GM21447 (cell line): ENCODE measurements around the gene IMPG1.
"Not testable (repeated sequence)": the region's sequence is repeated elsewhere in the genome, so short reads cannot be mapped to it uniquely, and the experiment has no call there.

Experiments
- ATAC-seq: cut with Tn5 transposase; IDR thresholded peaks from one replicate; pipeline ENCODE4 v1.9.1; 2021; ENCODE audit not compliant: unreplicated experiment

IMPG1 gene

DNA sequence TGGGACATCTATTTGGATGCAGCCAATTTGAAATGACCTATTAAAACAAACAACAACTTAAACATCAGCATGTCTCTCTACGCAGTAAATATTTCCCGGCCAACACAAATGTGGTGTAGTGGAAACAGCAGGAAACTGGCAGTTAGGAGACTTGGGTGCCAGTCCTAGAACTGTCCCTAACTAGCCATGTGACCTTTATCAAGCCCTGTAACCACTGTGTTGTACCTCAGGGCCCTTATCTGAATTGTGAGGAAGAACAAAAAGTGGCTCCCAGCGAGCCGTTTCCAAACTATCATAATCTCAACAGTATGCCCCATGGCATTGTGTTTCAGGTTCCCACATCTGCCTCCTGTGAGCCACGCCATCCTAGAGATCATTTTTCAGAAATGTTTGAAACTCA, 124.5 kb downstream of the IMPG1 start:
- ATAC-seq: no peak

DNA sequence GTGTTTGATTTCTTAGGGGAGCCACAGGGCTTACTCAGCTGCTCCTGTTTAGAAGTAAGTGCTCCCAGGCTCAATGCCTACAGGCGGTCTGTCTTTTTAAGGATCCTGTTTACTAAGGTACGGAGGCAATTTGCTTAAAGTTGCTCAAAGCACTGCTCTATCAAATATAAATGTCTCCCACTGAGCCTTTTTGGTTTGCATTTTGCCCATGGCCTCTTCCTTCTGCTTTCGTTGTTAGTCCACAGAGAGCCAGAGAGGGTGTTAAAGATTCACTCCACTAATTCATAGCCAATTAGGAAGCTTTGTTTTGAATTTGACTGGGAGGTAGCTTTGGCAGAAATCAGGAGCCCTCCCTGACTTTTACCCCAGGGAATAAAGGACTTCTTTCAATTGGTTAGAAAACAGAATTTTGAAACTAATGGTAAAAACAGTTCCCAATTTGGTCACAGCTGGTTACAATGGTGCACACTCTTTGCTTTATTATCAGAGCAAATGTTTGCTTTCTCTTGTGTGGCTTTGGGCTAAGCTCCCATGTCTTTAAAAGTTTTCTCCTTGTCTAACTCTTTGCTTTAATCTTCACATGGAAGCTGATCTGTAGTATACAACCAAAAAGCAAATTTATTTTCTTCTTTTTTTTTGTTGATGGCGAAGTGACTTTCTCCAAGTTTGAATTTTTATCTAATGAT, 126.2 kb downstream of the IMPG1 start:
- peak; percentile 69 for ATAC-seq

DNA sequence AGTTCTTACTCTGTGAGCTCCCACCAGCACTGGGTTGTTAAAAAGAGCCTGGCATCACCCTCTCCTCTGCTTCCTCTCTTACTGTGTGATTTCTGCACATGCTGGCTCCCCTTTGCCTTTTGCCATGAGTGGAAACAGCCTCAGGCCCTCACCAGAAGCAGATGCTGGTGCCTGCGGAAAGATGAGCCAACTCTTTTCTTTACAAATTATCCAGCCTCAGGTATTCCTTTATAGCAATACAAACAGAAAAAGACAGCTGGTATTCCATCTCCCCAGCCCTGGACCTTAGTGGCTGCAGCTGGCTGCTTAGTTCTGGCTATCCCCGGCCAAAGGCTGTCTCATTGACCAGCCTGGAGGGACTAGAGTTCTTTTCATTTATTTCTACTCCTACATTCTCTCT, 129.1 kb downstream of the IMPG1 start:
- ATAC-seq: no peak

DNA sequence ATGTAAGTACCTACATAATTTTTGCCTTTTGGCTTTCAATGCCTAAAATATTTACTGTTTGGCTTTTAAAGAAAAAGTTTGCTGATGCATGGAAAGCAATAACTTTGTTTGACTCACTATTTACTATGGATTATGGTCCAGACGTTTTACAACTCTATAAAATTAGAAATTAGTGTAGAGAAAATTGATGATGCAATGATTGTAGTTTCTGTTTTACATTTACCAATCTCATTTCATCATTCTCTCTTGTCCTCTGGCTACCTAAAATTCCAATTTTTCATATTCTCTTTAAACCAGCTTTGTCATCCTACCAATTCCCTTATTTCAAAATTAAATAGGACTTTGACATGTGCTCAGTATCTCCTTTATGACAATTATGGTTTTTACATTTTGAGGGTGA, 131.0 kb downstream of the IMPG1 start:
- no peak for ATAC-seq

DNA sequence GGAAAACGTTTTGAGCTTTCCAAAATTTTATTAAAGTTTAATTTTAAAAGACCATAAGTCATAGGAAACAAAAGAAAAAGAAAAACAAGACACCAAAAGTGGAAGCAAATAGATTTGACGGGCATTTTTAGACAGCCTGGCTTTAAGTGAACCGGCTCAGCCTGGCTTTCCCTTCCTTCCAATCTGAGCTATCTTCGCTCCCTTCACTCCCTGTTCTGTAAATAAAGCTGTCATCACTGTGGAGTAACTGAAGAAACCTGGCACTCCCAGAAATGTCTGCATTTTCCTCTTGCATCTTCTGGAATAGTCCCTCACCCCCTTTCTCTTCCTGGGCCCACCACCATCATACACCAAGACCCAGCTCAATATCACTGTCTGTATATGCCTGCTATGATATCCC, 131.9 kb downstream of the IMPG1 start:
- no peak for ATAC-seq

DNA sequence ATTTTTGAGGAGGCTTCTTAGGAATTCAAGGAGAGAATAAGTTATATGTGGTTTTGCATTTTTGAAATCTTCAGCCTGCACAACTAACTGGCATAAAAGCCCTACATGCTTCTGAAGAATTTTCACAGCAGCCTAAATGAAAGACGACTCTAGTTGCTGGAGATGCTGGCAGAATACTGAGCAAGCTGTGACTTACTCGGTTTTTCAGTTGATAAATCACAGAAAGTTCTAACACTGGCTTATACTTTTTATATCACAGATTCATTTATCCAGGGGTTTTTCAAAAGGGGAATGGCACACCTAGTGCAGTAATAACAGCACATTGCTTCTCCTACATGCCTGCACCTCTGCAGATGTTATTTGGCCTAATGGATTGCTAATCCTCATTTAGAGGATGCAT, 134.6 kb downstream of the IMPG1 start:
- no peak for ATAC-seq

GRCh38 chr6:75936682-75937081, 135.8 kb downstream of the IMPG1 start:
- no peak for ATAC-seq

GRCh38 chr6:75935473-75935793, 137.0 kb downstream of the IMPG1 start:
- no peak for ATAC-seq

DNA sequence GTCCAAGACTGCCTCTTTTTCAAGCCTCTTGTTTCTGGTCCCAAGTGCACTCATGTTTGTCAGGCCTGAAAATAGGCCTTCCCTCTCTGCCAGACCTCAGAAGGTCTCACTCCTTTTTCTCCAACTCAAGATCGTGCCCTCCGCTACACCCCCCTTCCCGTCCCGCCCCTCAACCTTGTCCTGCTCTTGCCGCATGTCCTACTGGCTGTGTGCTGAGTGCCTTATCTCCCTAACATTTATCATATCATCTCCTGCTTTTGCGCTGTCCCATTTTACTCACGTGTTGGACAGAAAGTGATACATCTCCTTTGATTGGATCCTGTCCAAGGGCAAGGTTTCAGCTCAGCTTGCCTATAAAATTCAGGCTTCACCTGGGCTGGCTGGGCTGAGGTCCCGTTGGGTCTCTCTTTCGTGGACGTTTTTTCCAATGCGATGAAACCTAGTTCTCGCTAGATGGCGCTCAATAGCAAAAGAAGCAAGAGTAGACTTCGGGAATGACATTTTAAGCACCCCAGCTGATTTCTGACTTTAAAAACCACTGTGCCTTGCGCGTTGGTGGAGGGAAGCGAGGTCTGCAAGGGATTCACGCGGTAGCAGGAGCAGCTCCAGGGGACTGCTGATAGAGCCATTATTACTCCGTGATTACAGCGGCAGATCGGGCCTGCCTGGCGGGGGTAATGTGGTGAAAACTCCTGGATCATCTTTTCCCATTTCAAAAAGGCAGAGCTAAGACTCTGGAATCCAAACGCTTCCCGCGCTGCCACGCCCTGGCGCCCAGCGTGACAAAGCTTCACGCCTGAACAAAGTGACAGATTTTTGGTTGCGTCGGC, 137.6 kb downstream of the IMPG1 start:
- ATAC-seq: peak; percentile 87

GRCh38 chr6:75933387-75933975, 139.0 kb downstream of the IMPG1 start:
- no peak for ATAC-seq

DNA sequence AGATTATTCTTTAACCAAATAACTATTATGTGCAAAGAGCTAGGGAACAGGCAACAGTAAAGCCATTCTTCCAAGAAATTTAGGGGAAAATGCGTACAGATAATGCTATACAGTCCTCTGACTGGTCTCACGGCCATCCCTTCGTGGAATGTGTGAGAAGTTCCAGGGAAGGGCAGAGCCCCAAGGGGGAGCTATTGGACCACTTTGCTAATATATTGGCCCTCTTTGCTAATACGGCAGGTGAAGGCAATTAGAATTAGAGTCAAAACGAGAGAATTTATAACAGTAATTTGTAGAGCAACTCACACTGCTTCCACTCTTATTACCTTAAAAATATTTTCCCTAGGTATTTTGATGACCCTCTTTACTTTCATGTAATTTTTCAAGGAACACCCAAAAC, 140.4 kb downstream of the IMPG1 start:
- no peak for ATAC-seq

DNA sequence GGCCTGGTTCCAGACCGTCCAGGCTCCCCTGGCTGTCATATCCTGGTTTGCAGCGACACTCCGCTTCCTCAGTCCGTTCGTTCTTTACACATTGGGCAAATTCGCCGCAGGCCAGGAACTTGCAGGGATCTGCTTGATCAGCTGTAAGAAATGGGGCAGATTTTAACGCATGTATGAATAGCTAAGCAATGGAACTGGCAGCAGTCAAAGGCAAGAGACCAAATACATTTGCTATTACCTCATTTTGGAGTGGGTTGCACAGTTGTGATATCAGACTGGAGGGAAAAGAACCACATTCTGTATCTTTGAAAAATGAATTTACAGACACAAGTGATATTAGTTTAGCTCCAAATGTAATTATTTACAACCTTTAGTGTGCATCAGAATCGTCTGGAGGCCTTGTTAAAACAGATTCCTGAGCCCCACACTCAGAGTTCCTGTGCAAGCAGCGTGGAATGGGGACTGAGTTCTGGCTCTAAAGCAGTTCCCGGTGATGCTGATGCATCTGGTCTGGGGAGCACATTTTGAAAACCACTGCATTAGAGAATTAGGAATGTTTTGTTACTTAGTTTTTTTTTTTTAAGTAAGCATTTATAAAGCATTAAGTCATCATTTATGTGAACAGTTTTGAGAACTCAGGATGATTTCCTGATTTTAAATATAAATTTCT, 141.3 kb downstream of the IMPG1 start:
- no peak for ATAC-seq

- ATAC-seq: no peak
Observed at GRCh38 chr6:75926293-75927168, 145.9 kb downstream of the IMPG1 start.

GRCh38 chr6:75922226-75922625, 150.2 kb downstream of the IMPG1 start:
- ATAC-seq: no peak

GRCh38 chr6:75913040-75913439, 159.4 kb downstream of the IMPG1 start:
- no peak for ATAC-seq

GRCh38 chr6:75907444-75907843, 165.0 kb downstream of the IMPG1 start:
- no peak for ATAC-seq

GRCh38 chr6:75906871-75907270, 165.6 kb downstream of the IMPG1 start:
- ATAC-seq: no peak

- not testable (repeated sequence) for ATAC-seq
Observed at GRCh38 chr6:75905129-75905528, 167.3 kb downstream of the IMPG1 start.

GRCh38 chr6:75900216-75900615, 172.2 kb downstream of the IMPG1 start:
- not testable (repeated sequence) for ATAC-seq

- no peak for ATAC-seq
Observed at GRCh38 chr6:75896526-75896925, 175.9 kb downstream of the IMPG1 start.

DNA sequence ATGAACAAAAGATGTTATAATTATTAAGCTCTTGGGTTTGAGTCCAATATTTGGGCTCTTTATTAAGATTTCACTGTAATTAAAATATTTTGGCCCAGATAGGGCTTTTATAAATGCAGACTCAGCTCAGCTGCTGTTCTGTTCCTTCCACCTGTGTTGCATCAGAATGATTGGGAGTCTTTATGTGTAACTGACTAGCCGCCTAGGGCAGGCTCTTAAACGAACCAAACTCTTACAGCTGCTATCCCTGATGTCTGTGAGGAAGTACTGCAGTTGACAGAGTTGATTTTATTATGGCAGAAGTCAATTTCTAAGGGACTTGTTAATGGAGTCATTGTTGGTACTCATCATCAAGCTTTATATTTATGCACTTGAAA, 178.7 kb downstream of the IMPG1 start:
- ATAC-seq: no peak
